GM19324 (cell line): ENCODE data around the gene PDSS2.
"Not testable (repeated sequence)": the region's sequence is repeated elsewhere in the genome, so short reads cannot be mapped to it uniquely, and the experiment has no call there.

ENCODE experiments used
- ATAC-seq: cut with Tn5 transposase; IDR thresholded peaks from one replicate; pipeline ENCODE4 v1.9.1; 2021; ENCODE audit warnings: mild to moderate bottlenecking, moderate library complexity; ENCODE audit not compliant: unreplicated experiment, low FRiP score

The PDSS2 gene

GRCh38 chr6:107475826-107476225 is 16.5 kb upstream of the PDSS2 start:
- not testable (repeated sequence) for ATAC-seq

GRCh38 chr6:107475360-107475759 is 16.0 kb upstream of the PDSS2 start:
- ATAC-seq, result not testable (repeated sequence)

GRCh38 chr6:107473660-107474059 is 14.3 kb upstream of the PDSS2 start:
- no peak for ATAC-seq

- no peak for ATAC-seq
Observed at GRCh38 chr6:107470364-107470763, 11.0 kb upstream of the PDSS2 start.

GRCh38 chr6:107466062-107466461 is 6.7 kb upstream of the PDSS2 start:
- no peak for ATAC-seq

GRCh38 chr6:107460083-107460631 is 793 bp upstream of the PDSS2 start:
- no peak for ATAC-seq

GRCh38 chr6:107458672-107459282 is 587 bp downstream of the PDSS2 start:
- peak; percentile 18 for ATAC-seq

- ATAC-seq, result no peak
Observed at GRCh38 chr6:107448776-107449175, 10.6 kb downstream of the PDSS2 start.

GRCh38 chr6:107447663-107448216 is 11.6 kb downstream of the PDSS2 start:
- no peak for ATAC-seq

GRCh38 chr6:107444277-107444676 is 15.1 kb downstream of the PDSS2 start:
- no peak for ATAC-seq

GRCh38 chr6:107443608-107444267 is 15.6 kb downstream of the PDSS2 start:
- ATAC-seq, result no peak

GRCh38 chr6:107442938-107443607 is 16.3 kb downstream of the PDSS2 start:
- ATAC-seq, result no peak

- ATAC-seq, result no peak
Observed at GRCh38 chr6:107441682-107442081, 17.7 kb downstream of the PDSS2 start.

GRCh38 chr6:107440936-107441335 is 18.4 kb downstream of the PDSS2 start:
- no peak for ATAC-seq

- ATAC-seq, result no peak
Observed at GRCh38 chr6:107439406-107439805, 20.0 kb downstream of the PDSS2 start.

GRCh38 chr6:107437691-107438090 is 21.7 kb downstream of the PDSS2 start:
- ATAC-seq, result no peak

GRCh38 chr6:107436881-107437280 is 22.5 kb downstream of the PDSS2 start:
- ATAC-seq, result no peak

GRCh38 chr6:107435798-107436197 is 23.6 kb downstream of the PDSS2 start:
- no peak for ATAC-seq

- no peak for ATAC-seq
Observed at GRCh38 chr6:107434812-107435211, 24.6 kb downstream of the PDSS2 start.

GRCh38 chr6:107425951-107426350 is 33.4 kb downstream of the PDSS2 start:
- ATAC-seq, result not testable (repeated sequence)

GRCh38 chr6:107423474-107423990 is 35.8 kb downstream of the PDSS2 start:
- no peak for ATAC-seq
